Measurements from ENCODE around the gene FLT4. TPM values are rescaled to one million over a fixed set of nuclear protein-coding genes. Genes with fewer than 3 reads are reported as not detected.

FLT4 gene
- total RNA-seq, 4 donors from 2014 or later: 22.5 to 35.5 (median 25.1) TPM

GRCh38 chr5:180598797-180599589, 50.4 kb downstream of the FLT4 start:
- no peaks in the 10 kb centered on the region for H3K36me3 ChIP-seq
- intact Hi-C loops (cut with DNase I; ENCODE audit: low total_unique reads): no loop called here
- no peaks in the 10 kb centered on the region for H3K9me3 ChIP-seq
- no peak overlapping the region for H3K27ac ChIP-seq
- H3K4me1 ChIP-seq: no peaks in the 10 kb centered on the region
- H3K4me3 ChIP-seq: no peak overlapping the region
- TF ChIP-seq CTCF (IDR thresholded peaks at IDR 0.05): no peak
- TF ChIP-seq POLR2A (IDR thresholded peaks at IDR 0.05): no peak
- no peak for DNase-seq
- H3K27me3 ChIP-seq: no peaks in the 10 kb centered on the region

GRCh38 chr5:180598316-180598701, 51.1 kb downstream of the FLT4 start:
- Histone ChIP-seq H3K36me3 (no peaks in the 10 kb centered on the region), H3K9me3 (no peaks in the 10 kb centered on the region), H3K4me3 (no peak overlapping the region), H3K4me1 (no peaks in the 10 kb centered on the region), H3K27ac (no peak overlapping the region), H3K27me3 (no peaks in the 10 kb centered on the region)
- DNase-seq: no peak
- intact Hi-C loops (cut with DNase I; ENCODE audit: low total_unique reads): no loop called here
- TF ChIP-seq POLR2A (IDR thresholded peaks at IDR 0.05) (no peak), CTCF (IDR thresholded peaks at IDR 0.05) (no peak)

GRCh38 chr5:180596668-180597231, 52.6 kb downstream of the FLT4 start:
- TF ChIP-seq POLR2A (IDR thresholded peaks at IDR 0.05) (no peak), CTCF (IDR thresholded peaks at IDR 0.05) (no peak)
- H3K27ac ChIP-seq: no peak overlapping the region
- H3K36me3 ChIP-seq: no peaks in the 10 kb centered on the region
- intact Hi-C loops (cut with DNase I; ENCODE audit: low total_unique reads): no loop called here
- DNase-seq: no peak
- H3K4me1 ChIP-seq: no peaks in the 10 kb centered on the region
- no peaks in the 10 kb centered on the region for H3K9me3 ChIP-seq
- no peaks in the 10 kb centered on the region for H3K27me3 ChIP-seq
- H3K4me3 ChIP-seq: no peak overlapping the region

GRCh38 chr5:180596115-180596667, 53.2 kb downstream of the FLT4 start:
- no peaks in the 10 kb centered on the region for H3K4me1 ChIP-seq
- no peaks in the 10 kb centered on the region for H3K36me3 ChIP-seq
- H3K9me3 ChIP-seq: no peaks in the 10 kb centered on the region
- no peak overlapping the region for H3K4me3 ChIP-seq
- no peaks in the 10 kb centered on the region for H3K27me3 ChIP-seq
- TF ChIP-seq CTCF (IDR thresholded peaks at IDR 0.05) (no peak), POLR2A (IDR thresholded peaks at IDR 0.05) (no peak)
- no peak overlapping the region for H3K27ac ChIP-seq
- no peak for DNase-seq
- intact Hi-C loops (cut with DNase I; ENCODE audit: low total_unique reads): no loop called here
